HG03469 (cell line): ENCODE measurements around the gene PRAMEF17.
"Not testable (repeated sequence)": the region's sequence is repeated elsewhere in the genome, so short reads cannot be mapped to it uniquely, and the experiment has no call there.

Experiments used
- ATAC-seq: cut with Tn5 transposase; IDR thresholded peaks from one replicate; pipeline ENCODE4 v1.9.1; 2021; ENCODE audit warnings: mild to moderate bottlenecking, moderate library complexity, moderate number of reproducible peaks; ENCODE audit not compliant: unreplicated experiment

Gene PRAMEF17

GRCh38 chr1:13389332-13389731 is at the start of gene PRAMEF17:
Gene PRAMEF17 (plus strand): TSS chr1:13389632. CDS start chr1:13389658, 26 bp downstream.
- not testable (repeated sequence) for ATAC-seq

- ATAC-seq: not testable (repeated sequence)
These were observed 46.9 kb upstream of the PRAMEF17 start for GRCh38 chr1:13342496-13342895.

GRCh38 chr1:13347034-13347433 is 42.4 kb upstream of the PRAMEF17 start, which contains the start of gene PRAMEF14:
Gene PRAMEF14 (minus strand): TSS chr1:13347134. CDS start chr1:13345314, 1,820 bp downstream.
- ATAC-seq: not testable (repeated sequence)

- ATAC-seq: not testable (repeated sequence)
These were observed 36.0 kb upstream of the PRAMEF17 start for GRCh38 chr1:13353476-13353875.

- not testable (repeated sequence) for ATAC-seq
These were observed 35.0 kb upstream of the PRAMEF17 start for GRCh38 chr1:13354475-13354874.

GRCh38 chr1:13356774-13357173 is 32.7 kb upstream of the PRAMEF17 start:
- not testable (repeated sequence) for ATAC-seq

GRCh38 chr1:13362364-13362763 is 27.1 kb upstream of the PRAMEF17 start:
- not testable (repeated sequence) for ATAC-seq

GRCh38 chr1:13364928-13365327 is 24.5 kb upstream of the PRAMEF17 start:
- not testable (repeated sequence) for ATAC-seq

- ATAC-seq: not testable (repeated sequence)
These were observed 22.9 kb upstream of the PRAMEF17 start for GRCh38 chr1:13366536-13366935.

GRCh38 chr1:13368544-13368943 is 20.9 kb upstream of the PRAMEF17 start:
- not testable (repeated sequence) for ATAC-seq

GRCh38 chr1:13378983-13379382 is 10.4 kb upstream of the PRAMEF17 start:
- not testable (repeated sequence) for ATAC-seq

GRCh38 chr1:13380380-13380779 is 9.1 kb upstream of the PRAMEF17 start:
- not testable (repeated sequence) for ATAC-seq

GRCh38 chr1:13393004-13393403 is 3.6 kb downstream of the PRAMEF17 start:
- ATAC-seq: not testable (repeated sequence)

GRCh38 chr1:13394761-13395160 is 5.3 kb downstream of the PRAMEF17 start:
- ATAC-seq: not testable (repeated sequence)

GRCh38 chr1:13395311-13395710 is 5.9 kb downstream of the PRAMEF17 start:
- not testable (repeated sequence) for ATAC-seq

- ATAC-seq: no peak
These were observed 18.4 kb downstream of the PRAMEF17 start for GRCh38 chr1:13407811-13408210.

GRCh38 chr1:13410150-13410549 is 20.7 kb downstream of the PRAMEF17 start, which contains the start of gene PRAMEF20:
Gene PRAMEF20 (plus strand): TSS chr1:13410450. CDS start chr1:13416355, 5,905 bp downstream.
- ATAC-seq: not testable (repeated sequence)

- no peak for ATAC-seq
These were observed 41.1 kb downstream of the PRAMEF17 start for GRCh38 chr1:13430495-13430894.

- no peak for ATAC-seq
These were observed 42.8 kb downstream of the PRAMEF17 start for GRCh38 chr1:13432251-13432650.

- ATAC-seq: not testable (repeated sequence)
These were observed 44.4 kb downstream of the PRAMEF17 start for GRCh38 chr1:13433694-13434358.

- ATAC-seq: no peak
These were observed 46.0 kb downstream of the PRAMEF17 start for GRCh38 chr1:13435458-13435857.

GRCh38 chr1:13439104-13439783 is 49.8 kb downstream of the PRAMEF17 start:
- not testable (repeated sequence) for ATAC-seq
